HEK293T (cell line): ENCODE measurements around the gene OAS2.

Experiments
- ELF4 ChIP-seq: fragments of 450-650 bp; IDR thresholded peaks from 2 replicates; pipeline ENCODE4 v1.6.1; 2017; ENCODE audit warnings: antibody characterized with exemption
- FOXK2 ChIP-seq: fragments of 450-650 bp; IDR thresholded peaks from 2 replicates; pipeline ENCODE4 v1.6.1; 2016; ENCODE audit warnings: mild to moderate bottlenecking
- HDGF ChIP-seq: fragments of 450-650 bp; IDR thresholded peaks from 2 replicates; pipeline ENCODE4 v1.6.1; 2017; ENCODE audit warnings: antibody characterized with exemption, borderline replicate concordance
- SP1 ChIP-seq: fragments of 450-650 bp; IDR thresholded peaks from 2 replicates; pipeline ENCODE4 v1.6.1; 2017

DNA sequence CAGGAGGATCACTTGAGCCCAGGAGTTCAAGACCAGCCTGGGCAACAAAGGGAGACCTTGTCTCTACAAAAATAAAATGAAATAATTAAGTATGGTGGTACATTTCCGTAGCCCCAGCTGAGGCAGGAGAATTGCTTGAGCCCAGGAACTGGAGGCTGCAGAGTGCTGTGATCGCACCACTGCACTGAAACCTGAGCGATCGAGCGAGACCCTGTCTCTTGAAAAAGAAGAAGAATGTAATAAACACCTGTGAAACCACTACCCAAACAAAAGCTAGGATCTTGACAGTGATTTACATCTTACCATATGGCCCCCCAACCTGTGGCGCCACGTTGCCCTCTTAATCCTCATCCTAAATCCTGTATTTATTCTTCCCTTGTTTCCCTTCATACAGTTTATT is 72.5 kb downstream of the OAS2 start:
- TF ChIP-seq ELF4 (no peak), FOXK2 (no peak), SP1 (no peak), HDGF (no peak)
